PC-3 (cell line): ENCODE data around the gene ISG20L2. TPM values are rescaled to one million over a fixed set of nuclear protein-coding genes. Genes with fewer than 3 reads are reported as not detected.

Experiments
- ATAC-seq: fragments of 200-7000 bp; cut with Tn5 transposase; 2 replicates; pipeline ENCODE4 v1.9.1; 2020; ENCODE audit warnings: mild to moderate bottlenecking, moderate library complexity
- BruUV-seq: library from RNA; stranded (reverse); fragments of 400-500 nt; replicated peaks from 2 replicates; lab custom pipeline; 2021; lab: Mats Ljungman, UMichigan
- CTCF ChIA-PET: fragments of 300-600 bp; sonication (Branson Sonifier 250); formaldehyde crosslinking; loops from one replicate; lab custom pipeline; 2022; ENCODE audit warnings: antibody characterized with exemption; lab: Charles Lee
- POLR2A ChIA-PET: fragments of 300-600 bp; sonication (Branson Sonifier 250); formaldehyde crosslinking; loops from one replicate; lab custom pipeline; 2022; ENCODE audit warnings: antibody characterized with exemption; ENCODE audit not compliant: unreplicated experiment; lab: Charles Lee
- DNase-seq: peaks from one replicate; pipeline ENCODE4 v3.0.0-alpha.2; 2015
- H2AFZ ChIP-seq: fragments of 300-600 bp; sonication (generic); 2 replicates; pipeline ENCODE4 v1.6.0; 2016; ENCODE audit warnings: antibody characterized with exemption, low read length
- H3F3A ChIP-seq: fragments of 300-600 bp; sonication (generic); one replicate; pipeline ENCODE4 v1.6.0; 2017; ENCODE audit warnings: antibody characterized with exemption, low read length, control low read depth, mild to moderate bottlenecking; ENCODE audit not compliant: unreplicated experiment
- H3K27ac ChIP-seq: fragments of 300-600 bp; sonication (generic); 2 replicates; pipeline ENCODE4 v1.5.1; 2016; ENCODE audit warnings: mild to moderate bottlenecking, low read length
- H3K27me3 ChIP-seq: fragments of 300-600 bp; sonication (generic); 2 replicates; pipeline ENCODE4 v1.6.1; 2016; ENCODE audit warnings: low read length, mixed read lengths
- H3K36me3 ChIP-seq: fragments of 300-600 bp; sonication (generic); 2 replicates; pipeline ENCODE4 v1.6.1; 2016; ENCODE audit warnings: low read depth, mixed run types, low read length, mixed read lengths
- H3K4me1 ChIP-seq: fragments of 300-600 bp; sonication (generic); 2 replicates; pipeline ENCODE4 v1.5.1; 2016; ENCODE audit warnings: low read length; ENCODE audit not compliant: insufficient read depth
- H3K4me2 ChIP-seq: fragments of 300-600 bp; sonication (generic); 2 replicates; pipeline ENCODE4 v1.6.0; 2016; ENCODE audit warnings: low read length
- H3K4me3 ChIP-seq: fragments of 300-600 bp; sonication (generic); 2 replicates; pipeline ENCODE4 v1.5.1; 2016; ENCODE audit warnings: mild to moderate bottlenecking, low read length, mixed read lengths
- H3K79me2 ChIP-seq: fragments of 300-600 bp; sonication (generic); 2 replicates; pipeline ENCODE4 v1.6.1; 2017; ENCODE audit warnings: low read length, mixed read lengths
- H3K9ac ChIP-seq: fragments of 300-600 bp; sonication (generic); 2 replicates; pipeline ENCODE4 v1.6.0; 2016; ENCODE audit warnings: mild to moderate bottlenecking, low read length
- H3K9me2 ChIP-seq: fragments of 300-600 bp; sonication (generic); replicated peaks from 2 replicates; pipeline ENCODE4 v1.6.1; 2016; ENCODE audit warnings: mixed run types, low read length, mixed read lengths
- H3K9me3 ChIP-seq: fragments of 300-600 bp; sonication (generic); 2 replicates; pipeline ENCODE4 v1.6.1; 2016; ENCODE audit warnings: low read length, mixed read lengths
- H4K20me1 ChIP-seq: fragments of 300-600 bp; sonication (generic); 2 replicates; pipeline ENCODE4 v1.6.1; 2016; ENCODE audit warnings: low read length, mixed read lengths
- CTCF ChIP-seq: fragments of 300-600 bp; sonication (generic); conservative IDR thresholded peaks from 2 replicates; pipeline ENCODE4 v1.5.1; 2017; ENCODE audit warnings: antibody characterized with exemption, low read depth, mild to moderate bottlenecking, low read length
- EZH2 ChIP-seq: fragments of 300-600 bp; sonication (generic); IDR thresholded peaks from one replicate; pipeline ENCODE4 v1.6.1; 2017; ENCODE audit warnings: antibody characterized with exemption, mild to moderate bottlenecking, low read length; ENCODE audit not compliant: unreplicated experiment
- EZH2phosphoT487 ChIP-seq: fragments of 300-600 bp; sonication (generic); IDR thresholded peaks from 2 replicates; pipeline ENCODE4 v1.6.1; 2018; ENCODE audit warnings: mild to moderate bottlenecking, antibody characterized with exemption, low read length, borderline replicate concordance
- intact Hi-C: fragments of 100-400 bp; cut with micrococcal nuclease; formaldehyde crosslinking; loops from 2 replicates; pipeline ENCODE4 v1.9.0; 2023
- total RNA-seq: library from RNA; depleted of rRNA; stranded (reverse); fragments of >200 nt; gene quantifications from 2 replicates; pipeline ENCODE4 v1.2.3, GENCODE V29; 2014

Gene ISG20L2
- total RNA-seq, 1 experiment from 2014 or later = 39.2 TPM

GRCh38 chr1:156749419-156750118 lies 21.0 kb upstream of the ISG20L2 start:
- peak overlapping the region; percentile 96 for H3K4me2 ChIP-seq
- peak overlapping the region; percentile 99 for H3K9ac ChIP-seq
- no peak for ATAC-seq
- no peak for TF ChIP-seq EZH2
- TF ChIP-seq EZH2phosphoT487 = no peak
- no peak for TF ChIP-seq CTCF
- H3F3A ChIP-seq = peaks cover 11% of the 10 kb centered on the region
- BruUV-seq = no TSS peak
- peak; percentile 44 for DNase-seq
- CTCF ChIA-PET = interaction anchor here (0.6 to 1.6 kb wide), 2 partner anchors 24 to 292 kb away, joined by 3 to 7 read pairs; no protein-coding TSS in a partner anchor
- peaks cover 83% of the 10 kb centered on the region for H3K79me2 ChIP-seq
- POLR2A ChIA-PET = no interaction called here
- H3K4me3 ChIP-seq = peak overlapping the region; percentile 86
- H2AFZ ChIP-seq = no peak overlapping the region
- no peaks in the 10 kb centered on the region for H3K9me3 ChIP-seq
- 0 out of 2 replicates have a peak, but pooled peaks cover 5% of the 10 kb centered on the region for H4K20me1 ChIP-seq
- intact Hi-C loops = no loop called here
- peaks cover 23% of the 10 kb centered on the region; the same call in 1 of the 2 replicates for H3K36me3 ChIP-seq
- peak overlapping the region; percentile 99 for H3K27ac ChIP-seq
- no peaks in the 10 kb centered on the region for H3K27me3 ChIP-seq
- H3K4me1 ChIP-seq = peaks cover 56% of the 10 kb centered on the region
- no peaks in the 10 kb centered on the region for H3K9me2 ChIP-seq

- Histone ChIP-seq H3K79me2 (peaks cover 87% of the 10 kb centered on the region), H3K4me2 (peak overlapping the region; percentile 96), H3K9me2 (no peaks in the 10 kb centered on the region), H3K9ac (peak overlapping the region; percentile 99), H3K27ac (peak overlapping the region; percentile 99), H3K4me3 (peak overlapping the region; percentile 86), H4K20me1 (0 out of 2 replicates have a peak, but pooled peaks cover 5% of the 10 kb centered on the region), H3F3A (peaks cover 11% of the 10 kb centered on the region), H2AFZ (peak overlapping the region; percentile 6; the same call in 1 of the 2 replicates), H3K4me1 (peaks cover 56% of the 10 kb centered on the region), H3K27me3 (no peaks in the 10 kb centered on the region), H3K36me3 (peaks cover 27% of the 10 kb centered on the region; the same call in 1 of the 2 replicates), H3K9me3 (no peaks in the 10 kb centered on the region)
- BruUV-seq = no TSS peak
- intact Hi-C loops = no loop called here
- TF ChIP-seq EZH2 = no peak
- TF ChIP-seq EZH2phosphoT487 = no peak
- TF ChIP-seq CTCF = no peak
- POLR2A ChIA-PET = no interaction called here
- peak; percentile 4 for ATAC-seq
- peak; percentile 77 for DNase-seq
- CTCF ChIA-PET = no interaction called here
These were observed 20.3 kb upstream of the ISG20L2 start for GRCh38 chr1:156748670-156749418.
